ENCODE measurements around the gene FIGNL2.

- TF ChIP-seq MXI1 (IDR thresholded peaks at IDR 0.05; ENCODE audit: borderline replicate concordance, low read depth, low read length) (no peak), CTCF (conservative IDR thresholded peaks at IDR 0.05; ENCODE audit: low read depth, low read length) (no peak), RCOR1 (IDR thresholded peaks at IDR 0.05; ENCODE audit: insufficient replicate concordance, low read length) (no peak), POLR2A (IDR thresholded peaks at IDR 0.05; ENCODE audit: low read depth, low read length) (no peak), USF2 (IDR thresholded peaks at IDR 0.05; ENCODE audit: low read depth, low read length) (no peak), CEBPB (IDR thresholded peaks at IDR 0.05; ENCODE audit: low read depth, low read length) (no peak), RAD21 (IDR thresholded peaks at IDR 0.05; ENCODE audit: low read length) (no peak), SMC3 (IDR thresholded peaks at IDR 0.05; ENCODE audit: low read depth, low read length) (no peak)
Observed at GRCh38 chr12:51860986-51861385, 12.5 kb upstream of the FIGNL2 start.

Measured in IMR-90 (cell line).